SK-MEL-5 (cell line): Measurements from ENCODE around the gene CCDC190. TPM values are rescaled to one million over a fixed set of nuclear protein-coding genes. Genes with fewer than 3 reads are reported as not detected.
A peak's percentile ranks its signal among the peaks of the same experiment; 100 is the strongest.
"Not testable (repeated sequence)": the region's sequence is repeated elsewhere in the genome, so short reads cannot be mapped to it uniquely, and the experiment has no call there.

Experiments used
- DNase-seq: peaks from one replicate; pipeline ENCODE4 v3.0.0-alpha.2; 2016; ENCODE audit warnings: low read depth, low spot score
- in situ Hi-C: cut with HindIII; loops from 2 replicates; pipeline ENCODE4 v1.10.0; 2016; ENCODE audit warnings: low sequenced_read_pairs, high pct_unique_total_duplicates, low pct_unique_long_range_greater_than_20kb
- total RNA-seq: library from RNA; depleted of rRNA; stranded (reverse); fragments of >200 nt; shearing (Covaris generic); gene quantifications from 2 replicates; pipeline ENCODE4 v1.2.3, GENCODE V29; 2014

The CCDC190 gene
- total RNA-seq, 1 experiment from 2014 or later, result not detected

DNA sequence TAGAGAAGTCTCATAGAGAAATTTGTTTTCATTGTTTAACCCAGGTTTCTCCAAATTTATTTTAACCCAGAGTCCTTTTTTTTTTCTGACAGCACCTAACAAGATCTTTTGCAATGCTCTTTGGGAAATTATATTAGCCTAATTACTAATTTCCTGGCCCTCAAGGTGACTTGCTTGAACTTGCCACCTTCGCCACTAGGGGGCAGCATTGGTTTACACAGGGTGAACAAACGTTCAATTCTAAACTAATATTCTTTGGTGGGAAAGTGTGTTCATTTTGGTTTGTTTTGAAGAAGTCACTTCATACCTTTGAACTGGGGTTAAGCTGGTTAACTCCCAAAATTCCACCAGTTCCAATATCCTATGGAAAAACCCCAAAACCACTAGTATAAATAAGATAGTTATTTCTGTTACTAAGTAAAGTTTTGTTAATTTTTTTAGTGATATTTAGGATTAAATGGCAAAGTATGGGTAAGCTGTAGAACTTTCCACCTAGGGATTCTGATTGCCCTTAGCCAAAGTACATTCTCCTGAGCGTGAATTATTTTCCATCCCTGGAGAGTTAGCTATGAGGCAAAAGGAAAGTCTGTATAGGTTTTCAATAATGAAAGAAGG lies 13.0 kb downstream of the CCDC190 start:
- in situ Hi-C loops, result no loop called here

DNA sequence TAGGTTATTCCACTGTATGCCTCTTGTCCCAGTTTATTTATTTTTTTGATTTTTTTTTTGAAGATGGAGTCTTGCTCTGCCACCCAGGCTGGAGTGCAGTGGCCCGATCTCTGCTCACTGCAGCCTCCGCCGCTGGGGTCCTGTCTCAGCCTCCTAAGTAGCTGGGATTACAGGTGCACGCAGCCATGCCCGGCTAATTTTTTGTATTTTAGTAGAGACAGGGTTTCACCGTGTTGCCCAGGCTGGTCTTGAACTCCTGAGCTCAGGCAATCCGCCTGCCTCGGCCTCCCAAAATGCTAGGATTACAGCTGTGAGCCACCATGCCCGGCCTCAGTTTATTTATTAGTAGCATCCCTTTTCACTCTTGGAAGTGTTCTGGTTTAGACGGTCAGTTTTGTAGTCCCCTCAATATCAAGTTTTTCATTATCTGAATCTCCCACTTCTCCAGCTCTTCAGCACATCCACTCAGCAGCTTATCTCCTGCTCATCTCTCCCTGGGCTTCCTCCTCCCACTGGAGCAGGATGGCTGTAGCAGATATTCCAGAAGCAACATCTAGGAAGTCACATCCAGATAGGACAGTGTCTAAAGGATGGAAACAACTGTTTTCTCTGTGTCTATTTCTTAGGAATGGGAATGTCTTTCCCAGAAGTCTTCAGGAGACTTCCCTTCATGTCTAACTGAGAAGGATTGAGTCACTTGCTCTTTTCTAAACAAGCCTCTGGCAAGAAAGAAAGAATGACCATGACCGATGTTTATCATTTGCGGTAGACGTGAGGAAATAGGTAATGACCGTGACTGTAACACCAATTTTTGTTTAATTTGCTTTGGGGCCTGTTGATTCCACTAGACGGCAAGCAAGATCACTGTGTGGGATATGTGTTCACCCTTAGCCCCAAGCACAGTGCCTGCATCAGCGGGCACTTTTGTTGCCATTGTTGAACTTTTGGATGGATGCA lies 14.4 kb downstream of the CCDC190 start:
- in situ Hi-C loops, result no loop called here

More for the DNA sequence above, 13.0 kb downstream of the CCDC190 start:
- peak; percentile 73 for DNase-seq

DNA sequence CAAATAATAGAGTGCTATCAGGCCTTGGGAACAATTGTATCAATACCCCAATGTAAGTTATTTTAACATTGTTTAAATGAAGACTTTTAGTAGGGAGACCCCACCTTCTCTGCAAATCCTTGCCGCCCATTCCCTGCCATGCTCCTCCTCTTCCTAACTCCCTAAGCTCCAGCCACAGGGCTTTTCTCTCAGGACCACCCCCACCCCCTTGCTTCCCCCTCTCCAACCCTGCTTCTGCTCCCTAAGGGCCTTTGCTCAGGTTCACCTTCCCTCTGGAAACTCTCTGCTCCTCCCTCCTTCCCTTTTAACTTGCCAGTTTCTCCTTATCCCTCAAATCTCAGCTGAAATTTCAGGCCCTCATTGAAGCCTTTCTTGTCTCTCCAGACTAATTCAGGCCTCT lies 16.8 kb downstream of the CCDC190 start:
- in situ Hi-C loops, result no loop called here
- DNase-seq, result no peak

More for the DNA sequence above, 14.4 kb downstream of the CCDC190 start:
- DNase-seq, result peak; percentile 21

DNA sequence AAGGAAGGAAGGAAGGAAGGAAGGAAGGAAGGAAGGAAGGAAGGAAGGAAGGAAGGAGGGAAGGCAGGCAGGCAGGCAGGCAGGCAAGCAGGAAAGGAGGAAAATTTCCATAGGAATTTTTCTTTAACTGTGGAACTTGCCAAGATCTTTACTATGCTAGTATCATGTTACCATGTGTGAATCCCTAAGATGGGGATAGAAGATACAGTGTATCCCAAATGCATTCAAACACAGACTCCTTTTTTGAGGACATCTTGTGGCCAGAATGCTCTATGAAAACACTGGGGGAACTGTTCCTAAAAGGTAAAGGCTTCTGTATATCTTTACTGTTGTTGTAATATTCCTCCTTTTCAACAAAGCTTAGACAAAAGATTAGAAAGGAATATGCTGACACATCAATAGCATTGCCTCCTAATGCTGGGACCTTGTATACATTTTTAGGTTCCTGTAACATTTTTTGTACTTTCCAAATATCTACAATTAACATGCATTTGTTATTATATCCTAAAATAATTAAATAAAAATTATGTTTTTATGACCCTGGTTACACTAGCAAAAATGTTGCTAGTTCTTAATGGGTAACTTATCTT lies 20.6 kb downstream of the CCDC190 start:
- DNase-seq, result peak; percentile 33
- in situ Hi-C loops, result no loop called here

DNA sequence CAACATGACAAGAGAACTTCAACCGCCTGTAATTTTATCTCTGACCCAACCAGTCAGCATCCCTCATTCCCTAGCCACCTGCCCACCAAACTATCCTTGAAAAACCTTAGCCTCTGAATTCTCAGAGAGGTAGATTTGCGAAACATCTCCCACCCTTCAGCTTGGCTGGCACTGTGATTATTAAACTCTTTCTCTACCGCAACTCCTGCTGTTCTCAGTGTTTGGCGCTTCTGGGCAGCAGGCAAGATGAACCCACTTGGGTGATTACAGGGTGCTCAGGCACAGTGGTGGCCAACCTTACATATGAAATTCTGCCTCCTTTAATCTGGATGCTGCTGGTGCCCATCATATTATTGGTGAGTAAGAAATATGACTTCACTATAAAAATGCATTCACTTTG lies 22.1 kb downstream of the CCDC190 start:
- in situ Hi-C loops, result no loop called here
- no peak for DNase-seq

DNA sequence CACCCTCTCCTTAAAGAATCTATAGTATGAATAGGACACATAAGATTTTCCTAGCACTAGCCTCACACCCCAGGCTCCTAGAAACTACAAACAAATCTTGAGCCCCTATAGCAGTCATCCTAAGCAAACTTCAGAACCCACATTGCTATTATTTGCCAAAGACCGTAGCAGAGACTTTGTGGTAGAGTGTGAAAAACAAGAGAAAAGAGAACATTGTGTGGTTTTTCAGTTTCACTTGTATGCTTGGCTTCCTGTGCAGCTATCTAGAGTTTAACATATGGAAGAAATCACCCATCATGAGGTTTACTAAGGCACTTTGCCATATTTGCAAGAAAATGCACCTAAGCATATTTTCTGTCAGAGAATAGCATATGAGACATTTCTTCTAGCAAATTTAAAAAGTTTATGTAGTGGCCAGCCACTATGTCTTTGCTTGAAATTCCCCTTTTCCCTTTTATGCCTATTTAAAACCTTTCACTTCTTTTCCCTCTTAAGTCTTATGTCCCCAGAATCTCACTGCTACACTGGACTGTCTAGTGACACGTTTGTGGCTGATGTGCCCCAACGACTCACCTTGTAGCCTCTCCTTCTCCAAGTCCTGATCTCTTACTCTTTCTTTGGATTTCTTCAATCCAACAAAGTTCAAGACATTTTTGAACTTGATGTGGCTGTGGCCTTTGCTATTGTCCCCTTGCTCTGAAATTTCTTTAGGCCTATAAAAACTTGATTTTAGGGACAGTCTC lies 25.6 kb downstream of the CCDC190 start:
- in situ Hi-C loops, result no loop called here
- no peak for DNase-seq

DNA sequence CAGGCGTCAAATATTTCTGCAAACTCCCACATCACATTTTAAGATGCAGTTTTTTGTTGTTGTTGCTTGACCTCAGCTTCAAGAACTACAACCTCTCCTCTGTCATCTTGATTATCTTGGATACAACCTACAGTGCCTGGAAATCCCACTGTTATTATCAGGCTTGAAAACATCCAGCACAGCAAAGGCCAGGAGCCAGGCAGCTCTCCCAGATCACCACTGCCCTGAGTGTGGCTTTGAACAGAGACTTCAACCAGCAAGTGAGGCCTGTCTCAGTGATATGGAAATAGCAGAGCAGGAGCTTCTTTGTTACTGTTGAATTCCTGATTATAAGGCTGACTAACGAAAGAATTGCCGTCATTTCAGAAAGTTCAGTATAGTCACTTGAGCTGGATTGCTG lies 28.5 kb downstream of the CCDC190 start:
- no peak for DNase-seq
- in situ Hi-C loops, result no loop called here

DNA sequence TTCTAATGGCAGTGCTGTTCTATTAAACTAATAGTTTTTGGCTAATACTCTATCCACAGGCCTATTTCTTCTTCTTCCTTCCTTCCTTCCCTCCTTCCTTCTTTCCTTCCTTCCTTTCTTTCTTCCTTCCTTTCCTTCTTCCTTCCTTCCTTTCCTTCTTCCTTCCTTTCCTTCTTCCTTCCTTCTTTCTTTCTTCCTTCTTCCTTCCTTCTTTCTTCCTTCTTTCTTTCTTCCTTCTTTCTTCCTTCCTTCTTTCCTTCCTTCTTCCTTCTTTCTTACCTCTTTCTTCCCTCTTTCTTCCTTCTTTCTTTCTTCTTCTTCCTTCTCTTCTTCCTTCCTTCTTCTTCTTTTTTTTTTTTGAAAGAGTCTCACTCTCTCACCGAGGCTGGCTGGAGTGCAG lies 31.7 kb downstream of the CCDC190 start:
- DNase-seq, result no peak
- in situ Hi-C loops, result no loop called here

DNA sequence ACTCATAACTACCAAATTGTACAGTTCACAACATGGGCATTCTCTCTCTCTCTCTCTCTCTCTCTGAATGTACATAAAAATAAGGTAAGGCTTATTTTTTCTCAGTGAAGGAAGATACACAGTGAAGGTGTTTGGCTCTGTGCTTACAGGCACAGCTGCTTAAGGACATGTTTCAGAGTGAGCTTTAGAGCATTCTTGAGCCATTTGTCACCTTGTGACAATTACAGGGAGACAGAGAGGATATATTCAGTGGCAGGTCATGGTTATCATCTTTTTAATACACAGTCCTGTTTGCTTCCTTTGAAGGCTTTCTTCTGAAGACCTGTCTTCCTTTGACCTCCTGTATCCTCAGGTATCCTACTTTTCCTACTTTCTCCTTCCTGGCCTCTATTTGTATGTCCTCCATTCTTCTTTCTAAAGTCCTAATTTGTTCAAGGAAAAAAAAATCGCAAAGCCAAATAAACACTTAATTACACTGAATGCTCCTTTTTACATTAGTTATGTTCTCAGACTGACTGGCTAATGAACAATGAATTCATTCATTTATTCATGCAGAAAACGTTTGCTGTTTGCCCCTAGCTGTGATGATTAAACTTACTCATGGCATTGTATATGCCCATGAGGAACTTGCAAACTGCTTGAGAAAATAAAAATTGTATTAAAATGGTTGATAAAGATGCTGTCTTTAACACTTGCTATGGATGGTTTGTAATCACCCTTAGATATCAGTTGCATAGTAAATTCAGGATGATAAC lies 37.0 kb downstream of the CCDC190 start:
- DNase-seq, result no peak
- in situ Hi-C loops, result no loop called here

DNA sequence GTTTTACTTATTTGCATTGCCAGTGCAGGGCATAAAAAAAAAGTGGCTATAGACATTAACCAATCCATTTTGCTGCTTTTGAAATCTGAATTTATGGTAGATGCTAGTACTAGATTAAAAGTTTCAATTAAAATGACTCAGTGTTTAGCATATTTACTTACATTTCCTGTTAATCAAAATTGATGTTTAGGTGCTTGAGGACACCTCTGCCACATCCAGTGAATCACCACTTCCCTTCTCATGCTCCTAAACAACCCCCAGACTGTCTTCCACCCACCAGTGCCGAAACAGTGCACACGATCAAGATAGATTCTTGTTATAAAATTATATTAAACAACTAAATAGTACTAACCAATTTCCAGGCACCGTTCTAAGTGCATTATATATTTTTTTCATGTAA lies 37.7 kb downstream of the CCDC190 start:
- DNase-seq, result no peak
- in situ Hi-C loops, result no loop called here

DNA sequence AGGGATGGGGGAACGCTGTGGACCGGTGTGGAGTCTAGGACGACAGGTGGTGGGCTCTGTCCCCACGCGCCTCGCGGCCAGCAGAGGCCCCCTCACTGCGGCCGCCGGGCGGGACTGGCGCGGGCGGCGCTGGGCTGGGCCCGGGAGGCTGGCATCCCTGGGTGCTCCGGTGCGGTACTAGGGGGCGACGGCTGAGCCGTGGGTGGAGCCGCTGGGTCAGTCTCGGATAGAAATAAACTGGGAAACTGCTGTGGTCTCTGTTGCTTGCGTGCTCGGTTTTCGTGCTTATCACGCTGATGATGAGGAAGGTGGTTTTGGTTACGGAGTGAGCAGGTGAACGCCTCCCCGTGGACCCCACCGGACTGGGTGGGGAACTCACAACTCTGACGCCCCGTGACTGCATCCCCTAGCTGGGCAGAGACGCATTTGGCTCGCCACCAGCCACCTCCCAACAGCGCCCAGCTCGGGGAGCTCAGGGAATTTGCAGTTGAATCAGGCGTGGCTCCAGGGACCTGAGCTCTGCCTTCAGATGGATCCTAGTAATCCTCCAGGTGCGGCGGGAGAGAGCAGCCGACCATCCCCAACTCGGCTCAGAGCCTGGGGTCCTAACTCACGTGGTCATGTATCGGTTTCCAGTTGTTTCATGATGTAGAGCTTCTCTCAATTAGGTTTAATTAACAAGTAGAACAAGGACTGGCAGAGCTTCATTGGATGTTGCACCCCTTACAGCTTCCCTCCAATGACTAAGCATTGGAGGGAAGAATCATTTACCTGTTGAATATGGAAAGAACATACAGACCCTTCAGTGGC lies 38.4 kb downstream of the CCDC190 start:
- no peak for DNase-seq
- in situ Hi-C loops, result no loop called here

DNA sequence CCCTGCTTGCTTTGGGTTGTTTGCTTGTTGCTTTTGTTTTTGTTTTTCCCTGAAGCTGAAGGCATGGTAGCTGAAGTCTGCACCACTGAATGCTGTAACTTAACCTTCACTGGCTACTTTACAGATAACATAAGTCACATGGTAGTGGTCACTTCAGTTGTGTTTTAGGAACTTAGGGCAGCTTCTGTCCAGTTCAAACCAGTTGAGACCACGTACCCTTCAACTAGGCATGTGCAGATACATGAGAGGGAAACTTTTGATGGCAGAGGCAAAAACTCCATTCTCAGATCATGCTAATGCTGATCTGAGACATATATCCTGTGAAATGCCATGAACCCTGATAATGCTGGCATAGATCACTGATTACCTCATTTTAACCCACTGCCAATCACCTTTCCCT lies 42.3 kb downstream of the CCDC190 start:
- in situ Hi-C loops, DNase-seq: not testable (repeated sequence)

DNA sequence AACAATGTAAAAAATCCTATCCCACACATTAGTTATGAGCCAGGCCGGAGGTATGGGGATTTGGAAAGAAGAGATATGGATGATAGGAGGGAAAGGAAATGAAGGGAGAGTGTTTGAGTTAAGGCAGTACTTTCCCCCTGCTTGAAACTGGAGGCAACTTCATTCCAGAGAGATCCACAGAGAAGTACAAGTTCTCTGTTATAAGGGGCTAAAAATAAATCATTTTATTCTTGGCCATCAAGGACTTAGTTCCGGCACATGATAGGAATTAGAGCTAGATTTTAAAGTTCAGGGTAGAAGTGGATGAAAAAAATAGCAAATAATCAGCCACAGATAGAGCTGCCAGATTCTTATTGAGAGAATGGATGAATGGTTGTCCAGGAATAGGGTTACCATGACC lies 42.8 kb downstream of the CCDC190 start:
- in situ Hi-C loops, DNase-seq: not testable (repeated sequence)

DNA sequence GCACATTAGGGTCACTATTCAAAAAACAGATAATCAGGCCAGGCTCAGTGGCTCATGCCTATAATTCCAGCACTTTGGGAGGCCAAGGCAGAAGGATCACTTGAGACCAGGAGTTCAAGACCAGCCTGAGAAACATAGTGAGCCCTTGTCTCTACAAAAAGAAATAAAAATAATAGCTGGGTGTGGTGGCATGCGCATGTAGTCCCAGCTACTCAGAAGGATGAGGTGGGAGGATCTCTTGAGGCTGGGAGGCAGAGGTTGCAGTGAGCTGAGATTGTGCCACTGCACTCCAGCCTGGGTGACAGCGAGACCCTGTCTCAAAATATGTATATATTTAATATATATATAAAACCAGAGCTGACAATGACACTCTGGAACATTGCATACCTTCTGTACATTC lies 48.6 kb downstream of the CCDC190 start:
- in situ Hi-C loops, DNase-seq: not testable (repeated sequence)

DNA sequence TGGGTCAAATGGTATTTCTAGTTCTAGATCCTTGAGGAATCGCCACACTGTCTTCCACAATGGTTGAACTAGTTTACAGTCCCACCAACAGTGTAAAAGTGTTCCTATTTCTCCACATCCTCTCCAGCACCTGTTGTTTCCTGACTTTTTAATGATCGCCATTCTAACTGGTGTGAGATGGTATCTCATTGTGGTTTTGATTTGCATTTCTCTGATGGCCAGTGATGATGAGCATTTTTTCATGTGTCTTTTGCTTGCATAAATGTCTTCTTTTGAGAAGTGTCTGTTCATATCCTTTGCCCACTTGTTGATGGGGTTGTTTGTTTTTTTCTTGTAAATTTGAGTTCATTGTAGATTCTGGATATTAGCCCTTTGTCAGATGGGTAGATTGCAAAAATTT lies 53.5 kb downstream of the CCDC190 start:
- DNase-seq, in situ Hi-C loops: not testable (repeated sequence)
